Natural killer cell treated with Interleukin-12 subunit alpha and Interleukin-12 subunit beta and Interleukin-15 and Interleukin-18, amount 100 ng/mL, for 72 hours (primary cell): Measurements from ENCODE around the gene EFHC2. TPM values are rescaled to one million over a fixed set of nuclear protein-coding genes. Genes with fewer than 3 reads are reported as not detected.

Experiments
- ATAC-seq, 2 donors: fragments of 150-1000 bp; cut with Tn5 transposase in 1 of 2; sonication (Bioruptor Pico), chemical (Tn5 transposase) in 1 of 2; 2 replicates each; pipeline ENCODE4 v1.10.0; 2021
- DNase-seq: peaks from one replicate; pipeline ENCODE4 v3.0.0; 2022; ENCODE audit warnings: low spot score
- H3K27ac Mint-ChIP-seq, 2 donors: 1 replicate in 1 of 2; 2 replicates in 1 of 2; pipeline ENCODE4 v1.8.0; 2022; ENCODE audit warnings: mixed read lengths in 2 of 2, mild to moderate bottlenecking in 1 of 2, moderate library complexity in 1 of 2
- H3K27me3 Mint-ChIP-seq, 2 donors: 1 replicate in 1 of 2; 2 replicates in 1 of 2; pipeline ENCODE4 v1.8.0; 2022; ENCODE audit warnings: mixed read lengths in 2 of 2
- H3K36me3 Mint-ChIP-seq: one replicate; pipeline ENCODE4 v1.8.0; 2022; ENCODE audit warnings: mixed read lengths
- H3K4me1 Mint-ChIP-seq, 2 donors: 1 replicate in 1 of 2; 2 replicates in 1 of 2; pipeline ENCODE4 v1.8.0; 2022; ENCODE audit warnings: low read depth in 2 of 2, mixed read lengths in 2 of 2, mild to moderate bottlenecking in 1 of 2
- H3K4me3 Mint-ChIP-seq: one replicate; pipeline ENCODE4 v1.8.0; 2022; ENCODE audit warnings: mixed read lengths
- H3K9me3 Mint-ChIP-seq: 2 replicates; pipeline ENCODE4 v1.8.0; 2022; ENCODE audit warnings: mixed read lengths
- total RNA-seq, 2 donors: library from RNA; stranded (reverse); gene quantifications; one replicate each; pipeline ENCODE4 v1.2.3, GENCODE V29; 2022

The EFHC2 gene, protein sequence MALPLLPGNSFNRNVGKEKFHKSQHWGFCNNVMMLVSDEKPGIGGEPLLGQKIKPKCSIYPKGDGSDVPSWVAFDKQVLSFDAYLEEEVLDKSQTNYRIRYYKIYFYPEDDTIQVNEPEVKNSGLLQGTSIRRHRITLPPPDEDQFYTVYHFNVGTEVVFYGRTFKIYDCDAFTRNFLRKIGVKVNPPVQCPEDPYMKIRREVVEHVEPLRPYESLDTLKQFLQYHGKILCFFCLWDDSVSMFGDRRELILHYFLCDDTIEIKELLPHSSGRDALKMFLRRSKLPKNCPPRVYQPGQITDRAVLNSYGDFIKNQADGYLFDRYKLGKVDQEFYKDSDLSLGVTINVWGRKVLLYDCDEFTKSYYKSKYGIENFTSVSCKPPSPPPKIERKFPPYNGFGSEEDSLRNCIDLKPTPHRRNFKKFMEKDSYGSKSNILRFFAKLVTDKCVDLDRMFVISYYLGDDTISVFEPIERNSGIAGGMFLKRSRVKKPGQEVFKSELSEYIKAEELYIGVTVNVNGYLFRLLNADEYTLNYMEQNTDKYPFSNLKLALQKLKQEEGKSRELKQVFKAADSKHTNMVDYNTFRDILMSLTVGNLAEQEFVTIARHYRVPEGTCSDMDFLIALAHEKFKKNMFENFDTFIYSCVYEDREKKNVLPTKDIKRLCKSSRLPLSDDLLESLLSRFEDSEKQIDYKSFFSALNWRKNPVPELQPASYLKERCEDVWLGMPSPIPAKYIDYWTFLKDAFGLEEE
- total RNA-seq, result under 1 TPM; 0.55 to 0.73 TPM

DNA sequence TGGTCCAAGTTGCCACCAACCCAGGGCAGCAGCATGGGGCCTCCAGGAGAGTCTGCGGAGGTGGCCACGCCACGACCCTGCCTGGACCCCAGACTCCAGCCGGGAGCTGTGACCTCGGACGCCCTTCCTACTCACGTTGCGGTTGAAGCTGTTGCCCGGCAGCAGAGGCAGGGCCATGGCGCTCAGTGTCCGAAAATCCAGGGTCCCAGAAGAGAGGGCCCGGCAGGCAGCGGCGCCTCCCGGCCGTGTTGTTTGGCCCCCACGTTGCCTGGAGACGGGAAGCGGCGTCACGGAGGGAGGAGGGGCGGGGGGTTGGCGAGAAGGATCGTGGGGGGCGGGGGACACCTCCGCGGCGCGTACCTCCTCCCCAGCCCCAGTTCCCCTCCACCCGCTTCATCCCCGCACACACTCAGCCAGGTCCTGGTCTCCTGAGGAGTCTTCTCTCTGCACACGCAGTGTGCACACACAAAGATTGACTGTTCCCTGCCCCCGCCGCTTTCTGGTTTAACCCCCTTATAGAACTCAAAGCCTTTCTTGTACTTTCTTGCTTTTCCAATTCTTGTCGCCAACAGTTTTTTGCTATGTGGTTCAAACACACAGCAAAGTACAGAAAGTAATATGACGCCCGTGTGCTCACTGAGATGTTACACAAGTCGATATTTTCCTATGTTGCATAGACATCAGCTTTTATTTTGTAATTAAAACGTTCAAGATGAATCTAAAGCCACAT, at the start of gene EFHC2:
TSS of gene EFHC2 (minus strand) at position 261 of the 730 bp plus-strand sequence. CDS start at position 177, 84 bp downstream.
- Mint-ChIP-seq H3K4me1 (peaks cover 16 to 20% of the 10 kb centered on the region in 2 donors), H3K27me3 (peaks cover 0 to 3% of the 10 kb centered on the region in 2 donors), H3K4me3 (peak within 1 kb of the TSS; percentile 90), H3K36me3 (no peaks in the 10 kb centered on the region), H3K27ac (peak within 1 kb of the TSS; percentile 86 to 95), H3K9me3 (no peaks in the 10 kb centered on the region)
- ATAC-seq (peak; percentile 74 to 84), DNase-seq (peak; percentile 74)

DNA sequence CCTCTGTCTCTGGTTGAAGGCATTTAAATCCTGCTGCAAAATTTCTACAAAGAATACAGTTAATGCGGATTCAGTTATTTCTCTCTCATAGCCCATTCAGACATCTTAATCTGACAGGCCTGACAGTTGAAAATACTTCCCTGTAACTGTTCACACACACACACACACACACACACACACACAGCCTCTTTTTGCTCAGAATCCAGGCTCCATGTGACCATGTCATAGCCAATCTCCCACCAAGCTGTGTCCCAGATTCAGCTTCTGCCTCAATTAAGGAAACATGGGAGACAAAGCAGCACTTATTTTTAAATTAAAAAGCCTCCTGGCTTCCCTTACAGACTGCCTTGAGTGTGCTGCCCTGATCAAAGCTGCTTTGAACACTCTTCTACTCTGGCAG, 49.3 kb upstream of the EFHC2 start:
- no peak overlapping the region for H3K27ac Mint-ChIP-seq
- peaks cover 0 to 10% of the 10 kb centered on the region in 2 donors for H3K27me3 Mint-ChIP-seq
- no peak for DNase-seq
- H3K36me3 Mint-ChIP-seq, result no peaks in the 10 kb centered on the region
- no peaks in the 10 kb centered on the region for H3K9me3 Mint-ChIP-seq
- no peak for ATAC-seq
- H3K4me3 Mint-ChIP-seq, result no peak overlapping the region
- H3K4me1 Mint-ChIP-seq, result no peaks in the 10 kb centered on the region

DNA sequence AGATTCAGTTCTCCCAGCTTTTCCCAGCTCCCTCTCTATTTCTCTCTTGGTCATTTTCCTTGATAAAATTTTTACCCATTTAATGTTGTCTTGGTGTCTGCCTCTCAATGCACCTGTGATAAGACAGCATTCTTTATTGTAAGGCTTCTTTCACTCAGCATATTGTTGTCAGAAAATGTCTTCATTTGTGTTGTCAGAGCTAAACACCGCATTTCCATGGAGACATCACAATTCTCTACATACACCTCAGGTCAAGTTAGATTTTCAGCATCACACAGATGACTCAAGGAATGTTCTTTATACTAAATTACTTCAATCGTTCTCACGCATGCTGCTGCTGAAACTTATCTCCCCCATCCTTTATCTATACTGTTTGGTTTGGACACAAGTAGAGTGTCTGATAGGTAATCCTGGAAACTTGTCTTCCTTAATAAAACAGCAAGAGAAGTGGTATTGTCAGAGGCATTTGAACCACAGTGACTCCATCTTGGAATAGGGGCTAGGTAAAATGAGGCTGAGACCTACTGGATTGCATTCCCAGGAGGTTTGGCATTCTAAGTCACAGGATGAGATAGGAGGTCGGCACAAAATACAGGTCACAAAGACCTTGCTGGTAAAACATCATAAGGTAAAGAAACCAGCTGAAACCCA, 41.3 kb upstream of the EFHC2 start:
- Mint-ChIP-seq H3K36me3 (no peaks in the 10 kb centered on the region), H3K27ac (no peak overlapping the region), H3K27me3 (peaks cover 0 to 2% of the 10 kb centered on the region in 2 donors), H3K4me3 (no peak overlapping the region), H3K4me1 (no peaks in the 10 kb centered on the region), H3K9me3 (no peaks in the 10 kb centered on the region)
- no peak for DNase-seq
- no peak for ATAC-seq

DNA sequence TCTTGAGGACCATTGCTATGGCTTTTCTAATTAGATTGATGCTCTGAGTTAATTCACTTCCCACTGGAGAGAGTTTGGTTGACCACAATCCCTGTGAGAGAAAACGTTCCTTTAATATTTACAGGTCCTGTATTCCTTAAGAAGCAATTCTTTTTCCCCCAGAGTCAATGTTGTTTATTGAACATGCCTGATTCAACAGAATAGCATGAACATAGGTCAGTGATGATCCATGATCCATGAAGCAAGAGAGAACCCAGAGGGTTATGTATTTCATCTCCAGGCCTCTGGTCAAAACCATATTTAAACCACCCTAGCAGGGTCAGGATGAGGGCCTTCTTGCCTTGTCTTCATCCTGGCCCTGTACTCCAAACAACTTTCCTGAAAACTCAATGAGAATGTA, 39.4 kb upstream of the EFHC2 start:
- Mint-ChIP-seq H3K36me3 (no peaks in the 10 kb centered on the region), H3K4me1 (no peaks in the 10 kb centered on the region), H3K27ac (no peak overlapping the region), H3K27me3 (peaks cover 0 to 5% of the 10 kb centered on the region in 2 donors), H3K9me3 (no peaks in the 10 kb centered on the region), H3K4me3 (no peak overlapping the region)
- no peak for ATAC-seq
- DNase-seq, result no peak

DNA sequence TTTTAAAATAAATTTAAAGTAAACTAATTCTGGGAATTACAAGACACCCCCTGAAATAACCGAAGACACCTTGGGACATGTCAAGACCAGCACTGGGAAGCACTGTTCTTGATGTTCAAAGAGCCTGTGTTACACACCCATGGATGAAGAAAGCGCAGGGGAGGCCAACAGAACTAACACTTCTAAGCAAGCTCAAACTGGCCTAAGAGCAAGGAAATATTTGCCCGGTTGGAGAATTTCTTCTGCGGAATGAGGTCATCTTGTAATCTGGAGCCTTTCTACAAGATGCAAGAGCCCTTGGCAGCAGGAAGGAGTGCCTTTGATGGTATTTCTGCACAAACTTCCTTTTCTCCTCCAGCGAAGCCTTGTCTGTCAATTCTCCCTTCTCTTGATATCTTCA, 9.3 kb upstream of the EFHC2 start:
- DNase-seq, result no peak
- Mint-ChIP-seq H3K4me1 (no peaks in the 10 kb centered on the region), H3K36me3 (no peaks in the 10 kb centered on the region), H3K4me3 (no peak overlapping the region), H3K27me3 (peaks cover 0 to 13% of the 10 kb centered on the region in 2 donors), H3K9me3 (no peaks in the 10 kb centered on the region), H3K27ac (no peak overlapping the region)
- ATAC-seq, result no peak

DNA sequence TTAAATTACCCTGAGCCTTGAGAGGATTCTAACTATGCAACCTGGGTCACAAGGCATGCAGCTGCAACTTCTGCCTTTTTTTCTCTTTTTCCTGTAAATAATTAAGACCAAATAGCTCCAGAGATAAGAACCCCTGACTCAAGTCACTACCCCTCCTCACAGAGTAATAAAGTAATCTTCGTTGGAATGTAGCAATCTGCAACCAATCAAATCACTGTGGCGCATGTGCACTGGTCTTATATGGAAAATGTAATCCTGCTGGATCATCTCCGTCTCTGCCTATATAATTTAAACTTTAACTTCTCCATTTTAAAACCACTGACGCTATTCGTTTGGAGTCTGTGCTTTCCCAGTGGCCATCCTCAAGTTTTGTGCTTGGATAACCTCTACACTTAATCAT, 6.1 kb upstream of the EFHC2 start:
- ATAC-seq (no peak), DNase-seq (no peak)
- peaks cover 6 to 11% of the 10 kb centered on the region in 2 donors for H3K4me1 Mint-ChIP-seq
- H3K9me3 Mint-ChIP-seq, result no peaks in the 10 kb centered on the region
- H3K36me3 Mint-ChIP-seq, result no peaks in the 10 kb centered on the region
- H3K27ac Mint-ChIP-seq, result no peak overlapping the region
- peaks cover 0 to 8% of the 10 kb centered on the region in 2 donors for H3K27me3 Mint-ChIP-seq
- no peak overlapping the region for H3K4me3 Mint-ChIP-seq

DNA sequence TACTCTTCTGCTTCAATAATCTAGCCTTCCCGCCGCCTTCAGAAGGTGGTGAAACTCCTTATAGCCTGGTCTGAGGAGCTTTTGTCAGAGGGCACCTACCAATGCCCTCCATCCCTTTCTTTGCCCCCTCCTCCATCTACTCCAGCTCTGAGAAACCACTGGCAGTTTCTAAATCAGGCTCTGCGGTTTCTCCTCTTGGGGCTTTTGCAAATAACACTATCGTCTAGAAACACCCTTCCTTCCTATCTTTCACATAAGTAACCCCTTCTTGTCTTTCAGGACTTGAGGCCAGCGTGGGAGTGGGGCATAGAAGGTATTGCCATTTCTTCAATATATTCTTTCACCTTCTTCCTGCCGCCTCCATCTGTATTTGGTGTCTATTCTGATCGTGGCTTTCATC, 1.2 kb upstream of the EFHC2 start:
- Mint-ChIP-seq H3K4me3 (peak overlapping the region; percentile 90), H3K36me3 (no peaks in the 10 kb centered on the region), H3K9me3 (no peaks in the 10 kb centered on the region), H3K27ac (peak overlapping the region; percentile 86 to 95), H3K4me1 (peaks cover 16 to 20% of the 10 kb centered on the region in 2 donors), H3K27me3 (peaks cover 0 to 3% of the 10 kb centered on the region in 2 donors)
- DNase-seq (peak; percentile 64), ATAC-seq (peak; percentile 70 to 72)

DNA sequence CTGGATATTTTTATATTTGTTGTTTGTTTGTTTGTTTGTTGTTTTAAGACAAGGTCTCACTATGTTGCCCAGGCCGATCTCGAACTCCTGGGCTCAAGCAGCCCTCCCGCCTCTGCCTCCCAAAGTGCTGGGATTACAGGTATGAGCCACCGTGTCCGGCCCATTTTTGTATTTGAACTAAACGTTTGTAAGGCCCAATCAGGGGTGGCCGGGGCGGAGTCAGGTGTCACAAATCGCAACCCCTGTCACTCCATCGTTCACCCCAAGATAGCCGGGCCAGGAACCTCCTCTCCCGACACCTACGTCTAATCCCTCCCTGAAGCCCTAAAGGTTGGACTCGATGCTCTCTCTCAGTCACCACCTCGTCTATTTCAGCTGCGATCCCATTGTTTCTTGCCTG, 722 bp upstream of the EFHC2 start:
- peak; percentile 78 to 86 for ATAC-seq
- Mint-ChIP-seq H3K9me3 (no peaks in the 10 kb centered on the region), H3K27me3 (peaks cover 0 to 3% of the 10 kb centered on the region in 2 donors)

DNA sequence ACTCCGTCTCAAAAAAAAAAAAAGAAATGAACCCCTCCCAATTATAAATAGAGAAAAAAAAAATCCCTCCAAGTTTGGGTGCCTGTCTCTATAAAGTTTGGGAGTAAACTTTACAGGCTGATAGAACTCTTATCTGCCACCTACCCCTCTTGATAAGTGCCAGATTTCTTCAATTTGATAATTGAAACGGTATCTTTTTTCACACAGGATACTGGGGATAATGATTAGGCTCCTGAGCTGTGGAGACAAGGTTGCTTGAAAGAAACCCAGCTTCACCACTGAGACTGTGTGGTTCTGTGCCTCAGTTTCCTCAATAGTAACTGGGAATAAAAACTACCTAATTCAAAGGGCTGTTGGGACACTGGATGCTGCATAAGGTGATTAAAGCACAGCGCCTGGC, 606 bp downstream of the EFHC2 start:
- H3K4me3 Mint-ChIP-seq, result peak overlapping the region; percentile 90
- no peaks in the 10 kb centered on the region for H3K36me3 Mint-ChIP-seq
- H3K4me1 Mint-ChIP-seq, result peaks cover 16 to 20% of the 10 kb centered on the region in 2 donors
- peak overlapping the region; percentile 86 to 95 for H3K27ac Mint-ChIP-seq
- DNase-seq (no peak), ATAC-seq (no peak)
- H3K27me3 Mint-ChIP-seq, result peaks cover 0 to 3% of the 10 kb centered on the region in 2 donors
- H3K9me3 Mint-ChIP-seq, result no peaks in the 10 kb centered on the region

More for the DNA sequence above, 722 bp upstream of the EFHC2 start:
- H3K27ac Mint-ChIP-seq, result peak overlapping the region; percentile 86 to 95
- peak overlapping the region; percentile 90 for H3K4me3 Mint-ChIP-seq
- H3K4me1 Mint-ChIP-seq, result peaks cover 16 to 20% of the 10 kb centered on the region in 2 donors
- no peaks in the 10 kb centered on the region for H3K36me3 Mint-ChIP-seq
- peak; percentile 64 for DNase-seq

DNA sequence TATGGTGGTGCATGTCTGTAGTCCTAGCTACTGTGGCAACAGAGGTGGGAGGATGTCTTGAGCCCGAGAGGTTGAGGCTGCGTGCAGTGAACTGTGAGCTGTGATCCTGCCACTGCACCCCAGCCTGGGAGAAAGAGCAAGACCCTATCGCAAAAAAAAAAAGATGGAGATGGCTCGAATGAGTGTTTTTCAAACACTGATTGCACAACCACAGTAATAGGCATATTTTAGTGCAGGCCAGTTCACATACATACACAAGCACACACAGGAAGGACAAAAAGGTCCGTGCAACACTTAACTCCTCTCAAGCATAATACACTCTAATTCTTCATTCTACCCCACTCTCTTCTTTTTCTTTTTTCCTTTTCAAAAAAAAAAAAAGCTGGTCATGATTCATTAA, 5.1 kb downstream of the EFHC2 start:
- no peak for DNase-seq
- no peak overlapping the region for H3K4me3 Mint-ChIP-seq
- H3K27ac Mint-ChIP-seq, result peak overlapping the region in 1 of 2 donors; percentile 39
- no peak for ATAC-seq
- H3K27me3 Mint-ChIP-seq, result peaks cover 0 to 3% of the 10 kb centered on the region in 2 donors
- H3K9me3 Mint-ChIP-seq, result no peaks in the 10 kb centered on the region
- H3K4me1 Mint-ChIP-seq, result no peaks in the 10 kb centered on the region
- H3K36me3 Mint-ChIP-seq, result no peaks in the 10 kb centered on the region

DNA sequence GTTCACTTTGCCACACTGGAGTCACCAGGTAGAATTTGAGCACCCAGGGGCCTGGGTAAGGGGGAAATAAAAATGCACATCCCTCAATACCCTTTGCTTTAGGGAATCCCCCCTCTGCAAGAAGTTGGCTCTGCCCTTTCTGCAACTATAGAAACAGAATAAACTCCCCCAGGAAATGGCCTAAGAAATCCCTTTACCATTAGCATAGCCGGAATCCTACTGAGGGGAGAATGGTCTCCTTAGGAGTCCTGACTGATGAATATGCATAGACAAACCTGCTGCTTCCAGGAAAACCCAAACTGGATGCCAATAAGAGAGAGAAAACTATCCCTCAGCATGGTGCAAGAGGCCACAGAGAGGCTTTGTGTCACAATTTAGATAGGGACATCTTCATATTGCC, 11.0 kb downstream of the EFHC2 start:
- Mint-ChIP-seq H3K27me3 (peaks cover 0 to 3% of the 10 kb centered on the region in 2 donors), H3K9me3 (no peaks in the 10 kb centered on the region), H3K27ac (no peak overlapping the region), H3K36me3 (no peaks in the 10 kb centered on the region), H3K4me3 (no peak overlapping the region), H3K4me1 (peaks cover 18 to 20% of the 10 kb centered on the region in 2 donors)
- ATAC-seq (no peak), DNase-seq (no peak)

DNA sequence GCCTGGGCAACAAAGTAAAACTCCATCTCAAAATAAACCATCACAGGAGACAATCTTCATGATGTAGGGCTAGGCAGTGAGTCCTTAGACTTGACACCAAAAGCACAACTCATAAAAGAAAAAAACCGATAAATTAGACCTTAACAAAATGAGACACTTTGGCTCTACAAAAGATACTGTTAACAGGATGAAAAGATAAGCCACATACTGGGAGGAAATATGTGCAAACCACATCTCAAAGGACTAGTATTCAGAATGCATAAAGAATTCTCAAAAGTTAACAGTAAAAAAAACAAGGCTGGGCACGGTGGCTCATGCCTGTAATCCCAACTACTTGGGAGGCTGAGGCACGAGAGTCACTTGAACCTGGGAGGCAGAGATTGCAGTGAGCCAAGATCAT, 13.2 kb downstream of the EFHC2 start:
- Mint-ChIP-seq H3K27ac (no peak overlapping the region), H3K9me3 (no peaks in the 10 kb centered on the region), H3K36me3 (no peaks in the 10 kb centered on the region), H3K4me1 (peaks cover 20% of the 10 kb centered on the region in 2 donors), H3K27me3 (peaks cover 0 to 3% of the 10 kb centered on the region in 2 donors), H3K4me3 (no peak overlapping the region)
- ATAC-seq (no peak), DNase-seq (no peak)

DNA sequence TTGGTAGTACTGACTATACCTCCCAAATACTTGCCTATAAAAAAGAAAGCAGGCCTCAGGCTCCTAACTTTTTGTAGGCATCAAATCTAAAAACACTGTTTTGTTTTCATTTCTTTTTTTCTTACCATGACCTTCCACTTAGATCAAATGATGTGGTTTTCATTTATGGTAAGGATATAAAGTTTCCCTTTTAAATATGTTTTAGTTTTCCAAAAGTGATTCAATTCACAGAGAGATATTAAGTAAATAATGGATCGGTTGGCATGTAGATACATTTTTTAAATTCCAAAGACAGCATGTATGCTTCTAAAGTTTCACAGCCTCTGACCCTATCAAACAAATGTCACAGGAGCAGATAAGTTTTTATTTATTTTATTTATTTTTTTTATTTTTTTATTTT, 23.9 kb downstream of the EFHC2 start:
- ATAC-seq (no peak), DNase-seq (no peak)
- peaks cover 0 to 6% of the 10 kb centered on the region in 2 donors for H3K27me3 Mint-ChIP-seq
- no peak overlapping the region for H3K4me3 Mint-ChIP-seq
- peaks cover 3% of the 10 kb centered on the region for H3K9me3 Mint-ChIP-seq
- H3K4me1 Mint-ChIP-seq, result peaks cover 15 to 19% of the 10 kb centered on the region in 2 donors
- no peak overlapping the region for H3K27ac Mint-ChIP-seq
- H3K36me3 Mint-ChIP-seq, result no peaks in the 10 kb centered on the region
